Erythroblast (primary cell): Measurements from ENCODE around the gene HJURP.

ENCODE experiments used
- GATA1 ChIP-seq: IDR thresholded peaks from 2 replicates; pipeline ENCODE4 v1.6.1; 2011; ENCODE audit warnings: low read depth, mild to moderate bottlenecking, control low read depth, low read length, moderate library complexity
- POLR2A ChIP-seq: IDR thresholded peaks from 2 replicates; pipeline ENCODE4 v1.6.1; 2011; ENCODE audit warnings: mild to moderate bottlenecking, low read length

DNA sequence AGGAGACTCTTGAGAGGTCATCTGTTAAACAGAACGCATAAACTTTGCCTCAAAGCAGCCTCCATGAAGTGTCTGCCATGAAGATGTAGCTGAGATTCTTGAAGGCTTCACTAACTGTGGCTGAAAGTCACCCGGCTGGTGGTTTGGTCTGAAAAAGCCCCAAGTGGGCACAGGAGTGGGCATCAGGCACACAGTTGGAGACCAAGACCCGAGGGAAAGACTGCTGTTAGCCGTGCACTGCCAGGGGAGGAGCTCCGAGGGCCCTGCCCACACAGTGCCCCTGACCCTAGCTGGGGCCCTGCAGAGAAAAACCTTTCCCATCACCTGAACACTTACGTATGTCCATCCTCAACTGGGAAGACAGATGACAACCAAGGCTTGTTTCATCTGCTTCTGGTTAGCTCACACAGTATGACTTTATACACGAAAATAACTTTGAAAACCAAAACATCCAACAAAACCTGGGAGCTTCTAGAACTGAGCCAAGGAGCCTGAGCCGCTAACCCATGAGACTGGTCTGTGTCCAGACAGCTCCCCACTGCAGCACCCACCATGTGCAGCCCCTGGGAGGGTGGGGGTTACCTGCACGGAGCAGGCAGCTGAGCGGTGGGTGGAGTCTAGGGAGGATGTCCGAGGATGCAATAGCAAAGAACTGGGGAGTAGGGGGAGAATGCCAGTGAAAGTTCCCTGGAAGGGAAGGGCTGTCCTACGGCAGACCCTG lies 15.4 kb downstream of the HJURP start:
- TF ChIP-seq POLR2A (no peak), GATA1 (no peak)
